Measurements from ENCODE around the gene IL1RL2. TPM values are rescaled to one million over a fixed set of nuclear protein-coding genes. Genes with fewer than 3 reads are reported as not detected.

The IL1RL2 gene
- total RNA-seq, 1 donor from 2014 or later, result not detected

GRCh38 chr2:102237176-102237575 is 50.4 kb downstream of the IL1RL2 start:
- no peak for DNase-seq
- TF ChIP-seq CTCF (IDR thresholded peaks at IDR 0.05), result no peak
- Histone ChIP-seq H3K27ac (no peak overlapping the region), H3K27me3 (ENCODE audit: low read depth) (no peaks in the 10 kb centered on the region), H3K36me3 (no peaks in the 10 kb centered on the region), H3K4me3 (no peak overlapping the region), H3K4me1 (peaks cover 20% of the 10 kb centered on the region), H3K9me3 (no peaks in the 10 kb centered on the region)
- intact Hi-C loops (cut with DNase I), result no loop called here
- ATAC-seq, result no peak

GRCh38 chr2:102238039-102238756 is 51.4 kb downstream of the IL1RL2 start:
- ATAC-seq, result no peak
- Histone ChIP-seq H3K27ac (no peak overlapping the region), H3K4me3 (no peak overlapping the region), H3K9me3 (no peaks in the 10 kb centered on the region), H3K27me3 (ENCODE audit: low read depth) (no peaks in the 10 kb centered on the region), H3K4me1 (peaks cover 20% of the 10 kb centered on the region), H3K36me3 (no peaks in the 10 kb centered on the region)
- DNase-seq, result no peak
- no peak for TF ChIP-seq CTCF (IDR thresholded peaks at IDR 0.05)
- intact Hi-C loops (cut with DNase I), result no loop called here

GRCh38 chr2:102238778-102239177 is 52.0 kb downstream of the IL1RL2 start:
- peaks cover 20% of the 10 kb centered on the region for H3K4me1 ChIP-seq

GRCh38 chr2:102239344-102239743 is 52.5 kb downstream of the IL1RL2 start:
- peaks cover 20% of the 10 kb centered on the region for H3K4me1 ChIP-seq
- TF ChIP-seq CTCF (IDR thresholded peaks at IDR 0.05), result no peak
- no peak overlapping the region for H3K4me3 ChIP-seq
- intact Hi-C loops (cut with DNase I), result no loop called here
- no peaks in the 10 kb centered on the region for H3K9me3 ChIP-seq
- ATAC-seq (no peak), DNase-seq (no peak)
- H3K36me3 ChIP-seq, result no peaks in the 10 kb centered on the region
- no peak overlapping the region for H3K27ac ChIP-seq
- no peaks in the 10 kb centered on the region for H3K27me3 ChIP-seq (ENCODE audit: low read depth)

More at GRCh38 chr2:102238778-102239177, 52.0 kb downstream of the IL1RL2 start:
- intact Hi-C loops (cut with DNase I), result no loop called here
- Histone ChIP-seq H3K9me3 (no peaks in the 10 kb centered on the region), H3K27ac (no peak overlapping the region), H3K36me3 (no peaks in the 10 kb centered on the region), H3K27me3 (ENCODE audit: low read depth) (no peaks in the 10 kb centered on the region), H3K4me3 (no peak overlapping the region)
- ATAC-seq (no peak), DNase-seq (no peak)
- TF ChIP-seq CTCF (IDR thresholded peaks at IDR 0.05), result no peak

- H3K27ac ChIP-seq, result peak overlapping the region; percentile 77
- ATAC-seq, result peak; percentile 97
Measured at GRCh38 chr2:102240640-102241370, 54.0 kb downstream of the IL1RL2 start.

More at GRCh38 chr2:102240640-102241370, 54.0 kb downstream of the IL1RL2 start:
- H3K27me3 ChIP-seq (ENCODE audit: low read depth), result no peaks in the 10 kb centered on the region
- intact Hi-C loops (cut with DNase I), result loop anchor here (10.0 kb wide), 1 partner anchor 216 kb away; no protein-coding TSS in a partner anchor
- peak; percentile 98 for TF ChIP-seq CTCF (IDR thresholded peaks at IDR 0.05)
- no peak overlapping the region for H3K4me3 ChIP-seq
- peaks cover 20% of the 10 kb centered on the region for H3K4me1 ChIP-seq
- H3K9me3 ChIP-seq, result no peaks in the 10 kb centered on the region
- H3K36me3 ChIP-seq, result no peaks in the 10 kb centered on the region
- DNase-seq, result peak; percentile 94

Measured in lower lobe of right lung (tissue), 2 donors.